GM18507 (cell line): ENCODE data around the gene THRAP3.
"Not testable (repeated sequence)": the region's sequence is repeated elsewhere in the genome, so short reads cannot be mapped to it uniquely, and the experiment has no call there.

ENCODE experiments used
- DNase-seq: peaks from one replicate; pipeline ENCODE4 v3.0.0; 2011; ENCODE audit warnings: low read depth; ENCODE audit not compliant: insufficient read length; ENCODE audit errors: extremely low spot score
- FAIRE-seq: peaks from 2 replicates; lab custom pipeline; 2011; peaks lifted over from hg19 to GRCh38; lab: Jason Lieb, UNC

THRAP3 gene

DNA sequence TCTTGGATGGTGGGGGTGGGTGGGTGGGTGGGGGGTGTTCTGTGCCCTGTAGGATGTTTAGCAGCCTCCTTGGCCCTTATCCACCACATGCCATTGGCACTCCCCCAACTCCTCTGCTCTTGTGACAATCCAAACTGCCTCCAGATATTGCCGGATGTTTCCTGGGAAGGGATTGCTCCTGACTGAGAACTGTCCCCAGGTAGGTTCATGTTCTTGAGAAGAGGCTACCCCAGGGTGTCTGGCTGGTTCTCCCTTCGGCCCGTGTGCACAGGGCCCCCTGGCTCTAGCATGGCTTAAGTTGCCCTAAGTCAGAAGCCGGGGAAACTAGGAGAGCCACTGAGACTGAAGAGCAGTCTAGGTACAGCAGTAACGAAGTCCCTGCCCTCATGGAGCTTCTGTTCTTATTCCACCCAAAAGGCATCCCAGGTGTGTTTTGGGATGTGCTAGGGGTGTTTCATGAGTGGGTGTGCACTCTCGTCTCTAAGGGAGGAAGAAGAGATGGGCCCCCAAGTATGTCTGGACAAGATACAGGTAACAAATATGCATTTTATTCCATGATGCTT, 19.8 kb upstream of the THRAP3 start:
- no peak for DNase-seq
- no peak for FAIRE-seq

DNA sequence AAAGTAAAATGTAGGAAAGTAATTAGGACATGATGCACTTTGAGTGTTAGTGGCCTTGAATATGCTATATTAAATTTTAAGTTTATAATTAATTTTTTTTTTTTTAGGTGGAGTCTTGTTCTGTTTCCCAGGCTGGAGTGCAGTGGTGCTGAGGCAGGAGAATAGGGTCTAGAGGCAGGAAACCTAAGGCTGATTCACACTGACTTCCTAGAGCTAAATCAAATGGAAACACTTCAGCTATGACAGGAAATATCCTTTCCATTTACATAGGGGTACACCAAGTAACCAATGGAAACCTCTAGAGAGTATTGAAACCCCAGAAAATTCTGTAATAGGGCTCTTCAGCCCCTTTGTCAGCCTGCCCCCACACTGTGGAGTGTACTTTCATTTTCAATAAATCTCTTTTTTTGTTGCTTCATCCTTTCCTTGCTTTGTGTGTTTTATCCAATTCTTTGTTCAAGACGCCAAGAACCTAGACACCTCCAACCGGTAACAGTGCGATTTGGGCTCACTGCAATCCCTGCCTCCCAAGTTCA, 17.9 kb upstream of the THRAP3 start:
- no peak for FAIRE-seq
- no peak for DNase-seq

DNA sequence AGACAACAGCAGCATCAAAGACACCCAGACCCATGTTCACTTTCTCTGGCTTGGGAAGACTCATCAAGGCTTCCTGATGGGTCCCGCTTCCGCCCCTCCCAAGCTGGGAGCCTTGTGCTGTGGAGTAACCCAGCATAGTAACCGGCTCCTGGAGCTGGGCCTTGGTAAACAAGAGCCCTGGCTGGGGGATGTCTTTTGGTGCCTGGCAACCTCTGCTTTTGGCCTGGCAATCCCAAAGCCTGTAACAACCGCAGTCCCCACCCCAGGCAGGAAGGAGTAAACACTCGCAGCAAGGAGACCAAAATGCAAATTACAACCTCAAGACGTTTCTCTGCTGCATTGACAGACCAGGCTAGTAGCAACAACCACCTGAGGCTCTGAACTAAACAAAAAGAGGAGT, 16.9 kb upstream of the THRAP3 start:
- FAIRE-seq: no peak

DNA sequence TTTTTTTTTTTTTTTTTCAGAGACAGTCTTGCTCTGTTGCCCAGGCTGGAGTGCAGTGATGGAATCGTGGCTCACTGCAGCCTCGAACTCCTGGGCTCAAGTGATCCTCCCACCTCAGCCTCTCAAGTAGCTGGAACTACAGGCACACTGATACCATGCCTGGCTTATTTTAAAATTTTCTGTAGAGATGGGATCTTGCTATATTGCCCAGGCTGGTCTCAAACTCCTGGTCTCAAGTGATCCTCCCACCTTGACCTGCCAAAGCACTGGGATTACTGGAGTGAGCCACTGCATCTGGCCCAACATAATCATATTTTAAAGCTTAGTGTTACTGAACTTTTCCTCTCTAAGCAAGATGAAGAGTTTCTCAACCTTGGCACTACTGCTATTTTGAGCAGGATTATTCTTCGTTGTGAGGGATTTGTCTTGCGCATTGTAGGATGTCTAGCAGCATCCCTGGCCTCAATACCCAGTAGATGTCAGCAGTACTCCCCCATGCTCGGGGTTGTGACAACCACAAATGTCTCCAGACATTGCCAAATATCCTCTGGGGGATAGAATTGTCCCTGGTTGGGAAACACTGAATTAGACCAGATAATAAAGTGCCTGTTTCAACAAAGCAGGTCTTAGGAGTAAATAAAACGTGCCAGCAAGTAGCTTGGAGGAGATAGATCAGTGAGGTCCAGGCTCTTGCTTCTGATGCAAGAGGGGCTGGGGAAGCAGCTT, 15.1 kb upstream of the THRAP3 start:
- DNase-seq (no peak), FAIRE-seq (no peak)

More for the DNA sequence above, 16.9 kb upstream of the THRAP3 start:
- DNase-seq: no peak

DNA sequence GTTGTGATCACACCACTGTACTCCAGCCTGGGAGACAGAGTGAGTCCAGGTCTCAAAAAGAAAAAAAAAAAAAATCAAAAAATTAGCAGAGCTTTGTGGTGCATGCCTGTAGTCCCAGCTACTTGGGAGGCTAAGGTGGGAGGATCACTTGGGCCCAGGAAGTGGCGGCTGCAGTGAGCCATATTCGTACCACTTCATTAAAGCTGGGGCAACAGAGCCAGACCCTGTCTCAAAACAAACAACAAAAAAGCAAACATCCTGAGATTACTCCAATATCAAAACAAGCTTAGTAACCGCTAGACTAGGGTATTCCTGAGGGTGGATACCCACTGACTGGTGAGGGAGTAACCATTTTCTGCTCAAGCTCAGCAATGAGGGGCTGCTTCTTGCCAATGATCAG, 12.9 kb upstream of the THRAP3 start:
- DNase-seq: no peak
- no peak for FAIRE-seq

DNA sequence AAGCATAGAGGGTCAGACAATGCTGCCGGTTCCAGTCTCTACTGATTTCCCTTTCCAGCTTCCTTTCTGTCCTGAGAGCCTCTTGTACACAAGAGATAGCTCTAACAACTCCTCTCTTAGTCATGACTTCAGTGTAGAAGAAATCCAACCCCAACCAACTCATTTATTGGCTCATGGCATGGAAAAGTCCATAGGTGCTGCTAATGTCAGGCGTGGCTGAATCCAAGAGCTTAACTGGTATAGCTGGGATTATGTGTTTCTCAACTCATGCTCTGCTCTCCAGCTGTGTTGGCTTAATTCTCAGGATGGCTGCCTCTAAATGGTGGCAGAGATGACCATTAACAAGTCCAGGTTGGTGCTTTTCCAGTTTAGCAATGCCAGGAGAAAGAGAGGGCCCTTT, 12.4 kb upstream of the THRAP3 start:
- no peak for DNase-seq
- no peak for FAIRE-seq

DNA sequence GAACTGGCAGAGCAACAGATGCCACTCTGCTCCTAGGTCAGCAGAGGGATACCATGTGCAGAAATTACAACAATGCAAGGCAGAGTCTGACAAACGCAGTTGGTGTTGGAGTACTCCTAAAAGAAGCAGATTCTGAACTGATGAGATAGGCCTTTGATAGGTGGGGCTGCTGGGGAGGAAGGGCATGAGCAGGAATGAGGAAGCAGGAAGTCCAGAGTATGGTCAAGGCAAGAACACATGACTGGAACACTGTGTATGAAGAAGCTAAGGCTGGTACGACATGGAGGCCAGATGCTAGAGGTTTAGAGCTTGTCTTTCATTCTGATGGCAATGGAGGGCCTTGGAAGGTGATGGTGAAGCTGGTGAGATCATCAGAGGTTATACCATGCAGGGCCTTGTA, 11.5 kb upstream of the THRAP3 start:
- DNase-seq (no peak), FAIRE-seq (no peak)

DNA sequence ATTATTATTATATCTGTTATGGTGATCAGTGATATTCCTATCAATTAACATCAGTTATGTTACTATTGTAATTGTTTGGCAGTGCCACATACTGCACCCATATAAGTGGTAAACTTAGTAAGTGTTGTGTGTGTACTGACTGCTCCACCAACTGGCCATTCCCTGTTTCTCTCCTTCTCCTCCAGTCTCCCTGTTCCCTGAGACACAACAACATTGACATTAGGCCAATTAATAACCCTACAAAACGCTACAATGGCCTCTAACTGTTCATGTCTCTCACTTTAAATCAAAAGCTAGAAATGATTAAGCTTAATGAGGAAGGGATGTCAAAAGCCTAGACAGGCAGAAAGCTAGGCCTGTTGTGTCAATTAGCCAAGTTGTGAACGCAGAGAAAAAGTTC, 6.6 kb upstream of the THRAP3 start:
- DNase-seq (no peak), FAIRE-seq (no peak)

DNA sequence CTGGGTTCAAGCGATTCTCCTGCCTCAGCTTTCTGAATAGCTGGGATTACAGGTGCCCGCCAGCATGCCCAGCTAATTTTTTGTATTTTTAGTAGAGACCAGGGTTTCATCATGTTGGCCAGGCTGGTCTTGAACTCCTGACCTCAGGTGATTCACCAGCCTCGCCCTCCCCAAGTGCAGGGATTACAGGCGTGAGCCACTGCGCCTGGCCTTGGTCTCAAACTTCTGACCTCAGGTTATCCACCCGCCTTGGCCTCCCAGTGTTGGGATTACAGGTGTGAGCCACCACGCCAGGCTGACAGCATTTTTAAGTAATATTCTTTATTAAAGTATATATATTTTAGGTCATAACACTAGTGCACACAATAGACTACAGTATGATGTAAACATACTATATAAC, 2.3 kb upstream of the THRAP3 start:
- not testable (repeated sequence) for FAIRE-seq, DNase-seq

DNA sequence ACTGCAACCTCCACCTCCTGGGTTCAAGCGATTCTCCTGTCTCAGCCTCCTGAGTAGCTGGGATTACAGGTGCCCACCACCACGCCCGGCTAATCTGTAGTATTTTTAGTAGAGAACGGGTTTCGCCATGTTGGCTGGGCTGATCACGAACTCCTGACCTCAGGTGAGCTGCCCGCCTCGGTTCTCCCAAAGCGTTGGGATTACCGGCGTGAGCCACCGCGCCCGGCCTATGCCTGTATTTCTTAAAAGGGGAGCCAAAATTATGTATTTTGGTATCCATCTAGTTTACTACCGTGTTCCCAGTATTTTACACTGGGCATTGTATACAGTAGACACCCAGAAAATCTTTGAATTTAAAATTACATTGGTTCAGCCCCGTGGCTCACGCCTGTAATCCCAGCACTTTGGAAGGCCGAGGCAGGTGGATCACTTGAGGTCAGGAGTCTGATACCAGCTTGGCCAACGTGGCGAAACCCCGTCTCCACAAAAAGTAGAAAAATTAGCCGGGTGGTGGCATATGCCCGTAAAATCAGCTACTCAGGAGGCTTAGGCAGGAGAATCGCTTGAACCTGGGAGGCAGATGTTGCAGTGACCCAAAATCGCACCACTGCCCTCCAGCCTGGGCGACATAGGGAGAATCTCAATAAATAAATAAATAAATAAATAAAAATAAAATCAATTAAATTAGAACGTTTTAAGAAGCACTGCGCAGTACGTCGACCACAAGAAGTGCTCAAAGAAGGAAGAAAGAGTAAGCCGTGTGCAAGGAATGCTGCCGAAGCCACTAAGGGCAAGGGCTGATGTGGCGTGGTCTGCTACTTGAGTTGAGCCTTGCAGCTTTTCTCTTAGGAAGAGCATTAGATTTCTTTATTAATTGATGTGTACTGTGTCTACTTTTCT, 1.5 kb upstream of the THRAP3 start:
- no peak for DNase-seq
- FAIRE-seq: no peak

DNA sequence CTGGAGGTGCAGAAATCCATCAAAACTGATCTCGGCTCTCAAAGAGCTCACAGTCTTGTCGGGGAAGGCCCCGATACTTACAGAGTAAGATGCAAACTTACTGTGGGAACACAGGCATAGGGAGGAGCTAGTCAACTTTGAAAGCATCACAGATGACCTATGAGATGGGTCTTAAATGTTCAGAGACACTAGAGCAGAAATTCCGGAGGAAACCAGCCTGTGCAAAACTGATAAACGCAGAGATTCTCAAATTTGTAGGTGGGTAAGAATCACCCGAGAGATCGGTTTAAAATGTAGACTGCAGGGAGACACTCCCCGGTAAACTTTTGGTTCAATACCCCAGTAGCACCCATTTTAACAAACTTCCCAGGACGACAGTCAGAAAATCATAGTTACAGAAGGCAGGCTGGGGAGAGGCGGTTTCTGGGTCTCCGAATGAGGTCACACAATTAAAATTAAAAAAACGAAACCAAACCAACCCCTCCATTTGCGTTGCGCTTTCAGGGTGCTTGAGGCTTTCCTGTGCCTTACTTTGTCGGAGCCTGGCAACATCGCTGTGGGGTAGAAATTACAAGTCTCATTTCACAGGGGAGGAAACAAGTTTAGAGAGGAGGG, 755 bp upstream of the THRAP3 start:
- FAIRE-seq (peak; percentile 73), DNase-seq (no peak)

DNA sequence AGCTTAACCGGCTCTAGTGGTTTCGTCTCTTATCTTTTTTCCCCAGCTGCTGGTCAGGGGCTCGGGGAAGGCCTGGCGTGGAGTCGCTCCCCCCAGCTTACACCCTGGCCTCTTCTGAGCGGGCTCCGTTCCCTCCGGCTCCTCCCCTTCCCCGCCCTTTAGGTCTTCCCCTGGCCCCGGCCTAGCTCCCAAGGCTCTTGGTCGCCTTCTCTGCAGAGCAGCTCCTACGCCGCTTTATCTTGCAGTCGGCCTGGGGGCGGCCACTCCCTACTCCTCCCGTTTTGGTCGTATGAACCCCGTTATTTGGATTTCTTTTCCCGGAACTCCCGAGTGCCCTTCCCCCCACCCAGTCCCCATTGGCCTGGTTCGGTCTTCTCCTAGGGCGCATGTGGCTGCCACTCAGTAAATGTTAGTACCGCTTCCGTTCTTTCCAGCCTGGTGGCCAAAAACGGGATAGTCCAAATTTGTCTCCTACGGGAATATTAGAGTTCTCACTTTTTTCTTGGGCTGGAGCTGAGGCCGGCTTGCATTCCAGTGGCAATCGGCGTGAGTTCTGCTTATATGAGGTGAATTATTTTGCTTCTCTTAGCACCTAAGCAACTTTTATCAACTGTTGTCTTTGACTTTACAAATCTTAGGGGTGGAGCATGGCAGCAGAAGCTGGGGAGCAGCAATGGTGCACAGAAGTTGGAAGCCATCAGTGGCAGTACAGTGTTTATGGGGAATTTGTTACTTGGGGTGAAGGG, 467 bp downstream of the THRAP3 start:
- peak; percentile 67 for DNase-seq
- FAIRE-seq: peak; percentile 56

DNA sequence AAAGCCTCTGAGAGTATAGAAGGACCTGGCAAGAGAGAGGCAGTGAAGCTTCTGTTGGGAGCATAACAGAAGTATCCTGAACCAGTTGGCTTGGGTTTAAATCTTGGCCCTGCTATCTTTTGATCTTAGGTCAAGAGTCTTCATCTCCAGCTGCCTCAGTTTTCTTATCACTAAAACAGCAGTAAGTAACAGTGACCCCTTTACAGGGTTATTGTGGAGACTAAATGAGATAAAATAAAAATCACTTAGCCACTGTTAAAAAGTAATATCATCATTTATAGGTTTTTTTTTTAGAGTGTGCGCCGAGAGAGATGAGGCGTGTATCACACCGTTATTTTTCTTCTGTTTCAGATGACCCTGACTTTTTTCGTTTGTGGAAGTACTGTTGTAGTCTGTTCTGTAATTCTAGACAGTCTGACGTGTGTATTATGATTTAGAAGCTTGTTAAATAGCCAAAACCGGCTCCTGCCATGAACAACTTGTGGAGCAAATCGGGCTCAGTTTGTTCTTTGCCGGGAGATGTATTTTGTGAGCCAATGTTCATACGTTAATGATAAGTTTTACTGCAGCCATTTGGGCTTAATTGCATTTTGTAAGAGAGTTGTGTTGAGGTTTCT, 1.1 kb downstream of the THRAP3 start:
- DNase-seq: no peak
- FAIRE-seq: no peak

DNA sequence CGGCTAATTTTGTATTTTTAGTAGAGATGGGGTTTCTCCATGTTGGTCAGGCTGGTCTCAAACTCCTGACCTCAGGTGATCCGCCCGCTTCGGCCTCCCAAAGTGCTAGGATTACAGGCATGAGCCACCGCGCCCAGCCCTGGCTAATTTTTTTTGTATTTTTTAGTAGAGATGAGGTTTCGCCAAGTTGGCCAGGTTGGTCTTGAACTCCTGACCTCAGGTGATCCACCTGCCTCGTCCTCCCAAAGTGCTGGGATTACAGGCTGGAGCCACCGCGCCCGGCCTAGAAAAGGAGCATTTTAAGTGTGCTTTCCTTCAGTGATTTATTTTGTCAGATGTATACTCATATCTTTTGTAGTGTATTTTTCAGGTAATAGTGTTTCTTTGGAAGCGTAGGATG, 6.0 kb downstream of the THRAP3 start:
- not testable (repeated sequence) for FAIRE-seq, DNase-seq

DNA sequence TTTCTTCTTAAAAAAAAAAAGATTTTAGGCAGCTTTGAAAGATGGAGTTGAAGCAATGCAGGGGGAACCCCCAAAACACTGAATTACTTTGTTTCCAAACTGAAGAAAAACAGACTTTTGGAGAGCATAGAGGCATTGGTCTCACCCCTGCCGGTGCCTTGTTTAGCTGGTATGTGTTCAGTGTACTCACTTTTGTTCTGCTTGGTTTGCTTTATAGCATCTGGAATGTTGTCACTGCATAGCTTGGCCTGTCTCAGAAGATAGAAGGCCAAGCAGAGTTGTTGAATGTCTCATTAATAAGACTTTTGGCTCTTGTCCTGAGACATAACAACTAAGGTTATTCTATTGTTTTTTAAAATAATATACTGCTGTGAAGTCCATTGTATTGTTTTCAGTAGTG, 6.9 kb downstream of the THRAP3 start:
- DNase-seq: no peak
- FAIRE-seq: no peak

DNA sequence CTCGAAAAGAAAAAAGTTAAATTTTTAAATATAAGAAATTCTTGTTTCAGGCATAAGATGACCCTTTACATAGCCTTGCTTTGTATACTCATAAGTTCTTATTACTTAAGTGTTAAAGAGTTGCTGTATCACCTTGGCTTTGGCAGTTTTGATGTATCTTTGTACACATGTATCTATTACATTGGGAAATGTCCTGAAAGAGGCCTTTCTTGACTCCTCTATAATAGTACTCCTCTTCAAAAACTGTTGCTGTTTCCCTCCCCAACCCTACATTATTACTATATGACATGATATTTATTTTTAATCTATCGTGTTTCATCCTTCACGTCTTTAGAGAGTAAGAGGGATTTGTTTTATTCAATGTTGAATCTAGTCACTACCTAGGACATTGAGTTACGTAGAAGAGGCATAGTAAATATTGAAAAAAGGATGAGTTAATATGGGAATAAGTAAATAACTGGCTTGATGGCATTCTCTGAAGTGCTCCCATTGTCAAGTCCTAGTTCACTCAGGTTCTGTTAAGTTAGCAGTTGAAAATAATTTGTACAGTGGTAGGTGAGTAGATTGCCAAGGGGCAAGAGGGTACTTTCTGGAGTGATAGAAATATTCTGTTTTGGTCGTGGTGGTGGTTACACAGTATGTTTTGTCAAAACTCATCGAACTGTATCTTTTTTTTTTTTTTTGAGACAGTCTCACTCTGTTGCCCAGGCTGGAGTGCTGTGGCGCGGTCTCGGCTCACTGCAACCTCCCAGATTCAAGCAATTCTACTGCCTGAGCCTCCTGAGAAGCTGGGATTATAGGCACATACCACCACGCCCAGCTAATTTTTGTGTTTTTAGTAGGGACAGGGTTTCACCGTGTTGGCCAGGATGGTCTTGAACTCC, 8.2 kb downstream of the THRAP3 start:
- DNase-seq (no peak), FAIRE-seq (no peak)

DNA sequence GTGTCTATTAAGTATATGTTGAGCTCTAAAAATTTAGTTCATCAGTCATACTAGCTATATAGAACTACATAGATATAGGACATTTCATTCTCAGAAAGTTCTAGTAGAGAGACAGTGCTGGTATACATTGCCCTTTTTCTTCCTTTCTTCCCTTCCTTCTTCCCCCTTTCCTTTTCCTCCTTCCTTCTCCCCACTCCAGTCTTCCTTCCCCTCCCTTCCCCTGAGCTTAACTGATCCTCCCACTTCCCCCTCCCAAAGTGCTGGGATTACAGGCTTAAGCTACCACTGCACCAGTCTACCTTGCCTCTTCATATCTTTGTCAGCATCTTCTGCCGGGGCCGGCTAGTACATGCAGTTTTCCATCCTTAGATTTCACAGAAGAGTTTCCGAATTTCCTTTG, 12.1 kb downstream of the THRAP3 start:
- DNase-seq (no peak), FAIRE-seq (no peak)

DNA sequence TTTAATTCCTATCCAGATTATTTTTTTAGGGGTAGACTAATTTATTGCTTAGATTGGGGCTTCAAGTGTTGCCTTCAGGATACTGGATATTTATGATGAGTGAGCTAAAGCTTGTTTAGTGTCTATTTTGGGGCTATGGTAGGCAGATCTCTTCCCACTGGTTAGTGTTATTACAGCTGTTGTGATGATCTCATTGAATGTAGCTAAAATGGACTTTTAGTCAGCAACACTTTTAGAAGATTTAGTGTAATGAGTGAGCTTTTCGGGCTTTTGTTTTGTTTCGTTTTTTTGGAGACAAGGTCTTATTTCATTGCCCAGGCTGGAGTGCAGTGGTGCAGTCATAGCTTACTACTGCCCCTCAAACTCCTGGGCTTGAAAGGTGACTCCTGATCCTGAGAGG, 14.2 kb downstream of the THRAP3 start:
- FAIRE-seq (no peak), DNase-seq (no peak)
